Measurements from ENCODE around the gene HOXA1. TPM values are rescaled to one million over a fixed set of nuclear protein-coding genes. Genes with fewer than 3 reads are reported as not detected.
A peak's percentile ranks its signal among the peaks of the same experiment; 100 is the strongest.

The HOXA1 gene
- total RNA-seq, 2 donors from 2014 or later = 2.4 to 3.0 TPM

DNA sequence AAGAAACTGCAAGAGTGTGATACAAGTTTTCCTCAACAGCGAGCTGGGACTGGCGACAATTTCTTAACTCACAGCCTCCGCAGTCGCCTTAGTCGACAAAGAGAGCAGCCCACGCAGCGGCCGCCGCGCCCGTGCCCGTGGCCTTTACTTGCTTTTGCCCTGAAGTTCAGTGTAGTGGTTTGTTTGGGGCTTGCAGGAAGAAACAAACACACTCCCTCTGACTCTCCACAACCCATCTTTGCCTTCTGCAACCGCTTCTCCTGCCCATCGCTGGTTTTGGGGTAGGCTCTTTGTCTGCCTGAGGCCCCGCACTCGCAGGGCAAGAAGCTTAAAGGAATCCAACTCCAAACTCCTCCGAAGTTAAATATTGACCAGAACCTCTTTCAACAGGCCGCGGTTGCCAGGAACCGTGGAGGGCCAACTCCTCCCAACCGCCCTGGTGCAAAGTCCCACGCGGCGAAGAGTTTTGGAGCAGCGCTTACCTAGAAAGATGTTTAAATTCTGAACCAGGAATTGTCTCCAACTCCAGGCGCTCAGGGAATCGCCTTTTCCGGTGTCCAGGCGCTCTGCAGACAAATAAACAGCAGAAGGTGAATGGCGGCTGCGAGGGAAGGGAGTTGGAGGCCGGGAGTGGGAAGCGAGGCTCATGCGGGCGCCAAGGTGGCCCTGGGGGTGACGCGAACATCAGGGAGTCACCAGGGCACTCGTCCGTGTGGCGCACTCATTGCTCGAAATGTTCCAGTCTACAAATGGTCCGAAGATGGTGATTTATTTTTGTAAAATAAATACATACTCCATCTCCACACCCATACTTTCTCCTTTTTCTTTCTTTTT lies 26.5 kb upstream of the HOXA1 start:
- intact Hi-C loops (cut with DNase I, micrococcal nuclease) = no loop called here
- ATAC-seq = peak; percentile 78
- DNase-seq = peak; percentile 77 to 80

DNA sequence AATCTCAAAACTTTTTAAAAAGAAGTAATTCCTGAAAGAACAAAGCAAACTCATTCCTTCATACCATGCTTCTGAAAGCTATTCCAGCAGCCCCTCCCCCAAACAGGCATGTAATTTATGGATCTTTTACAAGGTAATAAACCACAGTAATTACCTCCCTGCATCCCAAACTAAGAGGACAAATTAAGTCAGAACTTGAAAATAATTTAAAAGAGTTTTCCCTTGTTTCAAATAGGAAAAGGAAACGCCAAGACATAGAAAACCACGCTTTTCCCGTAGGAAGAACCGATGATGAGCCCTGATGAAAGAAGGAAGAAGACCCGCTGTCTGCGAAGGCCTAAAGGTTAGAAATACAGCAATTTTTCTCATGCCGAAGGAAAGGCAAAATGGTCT lies 25.9 kb upstream of the HOXA1 start:
- peak in 1 of 2 donors; percentile 36 for DNase-seq
- peak; percentile 24 for ATAC-seq
- intact Hi-C loops (cut with DNase I, micrococcal nuclease) = no loop called here

DNA sequence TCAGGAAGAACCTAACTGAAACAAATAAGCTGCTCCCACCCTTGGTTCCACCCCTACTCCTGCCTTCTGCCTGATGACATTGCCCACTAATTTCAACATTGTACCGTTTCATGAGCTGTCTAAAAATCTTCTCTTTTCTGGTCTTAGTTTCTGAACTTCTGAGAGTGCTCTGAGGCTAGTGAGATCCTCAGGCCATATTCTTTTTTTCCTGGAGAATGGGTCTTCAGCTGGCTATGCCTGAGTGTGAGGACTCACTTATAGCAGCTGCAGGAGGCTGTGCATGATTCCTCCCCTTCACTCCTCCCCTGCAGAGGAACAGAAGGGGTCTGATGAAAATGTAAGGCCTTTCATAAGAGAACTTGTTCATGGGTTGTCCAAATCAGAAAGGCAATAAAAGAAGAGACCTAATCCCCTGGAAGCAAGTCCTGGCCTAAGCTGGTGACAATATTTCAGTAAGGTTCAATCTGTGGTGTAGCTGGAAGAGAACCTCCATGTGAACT lies 23.7 kb upstream of the HOXA1 start:
- intact Hi-C loops (cut with DNase I, micrococcal nuclease) = no loop called here
- DNase-seq = no peak
- ATAC-seq = no peak

DNA sequence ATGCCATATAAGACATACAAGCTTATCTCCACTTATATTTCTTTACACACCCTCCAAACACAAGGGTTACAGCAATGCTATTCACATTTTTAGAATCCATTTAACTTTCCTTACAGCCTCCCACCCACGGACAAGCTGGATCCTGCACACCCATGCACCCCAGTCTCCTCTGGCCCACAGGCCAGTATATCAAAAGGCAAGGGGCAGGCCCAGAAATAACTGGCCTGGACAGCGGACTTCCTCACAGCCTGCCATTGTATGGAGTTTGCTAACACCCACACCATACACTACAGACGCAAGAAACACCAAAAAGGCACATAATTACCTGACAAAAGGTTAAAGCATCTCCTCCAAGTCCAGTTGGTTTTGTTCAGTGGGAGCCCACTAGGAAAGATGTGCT lies 22.8 kb upstream of the HOXA1 start:
- intact Hi-C loops (cut with DNase I, micrococcal nuclease) = no loop called here
- ATAC-seq (no peak), DNase-seq (no peak)

DNA sequence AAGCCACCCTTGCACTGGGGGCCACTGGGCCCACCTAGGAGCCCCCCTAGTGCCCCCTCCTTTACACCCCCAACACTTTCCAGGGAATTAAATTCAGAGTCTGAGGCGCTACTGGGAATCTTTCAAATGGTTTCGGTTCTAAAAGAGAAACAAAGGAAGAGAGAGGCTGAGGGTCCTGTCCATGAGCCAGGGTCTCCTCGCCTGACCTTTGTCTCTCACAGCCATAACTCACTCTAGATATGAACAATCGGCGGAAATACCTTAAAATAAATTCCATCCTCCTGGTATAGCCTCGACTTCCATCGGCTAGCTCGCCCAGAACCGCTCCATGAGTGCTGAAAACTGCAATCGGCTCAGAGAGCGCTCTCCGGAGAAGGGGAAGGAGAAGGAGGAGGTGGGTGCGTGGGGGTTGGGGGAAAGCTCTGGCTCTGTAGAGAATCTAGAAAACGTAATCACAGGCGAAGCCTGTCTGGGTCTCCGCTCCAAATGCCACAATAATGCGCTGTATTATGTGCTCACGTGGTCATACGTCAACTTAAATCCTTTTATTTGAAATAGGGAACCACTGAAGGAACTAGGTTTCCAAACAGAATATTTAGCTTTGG lies 22.2 kb upstream of the HOXA1 start:
- intact Hi-C loops (cut with DNase I, micrococcal nuclease) = no loop called here

DNA sequence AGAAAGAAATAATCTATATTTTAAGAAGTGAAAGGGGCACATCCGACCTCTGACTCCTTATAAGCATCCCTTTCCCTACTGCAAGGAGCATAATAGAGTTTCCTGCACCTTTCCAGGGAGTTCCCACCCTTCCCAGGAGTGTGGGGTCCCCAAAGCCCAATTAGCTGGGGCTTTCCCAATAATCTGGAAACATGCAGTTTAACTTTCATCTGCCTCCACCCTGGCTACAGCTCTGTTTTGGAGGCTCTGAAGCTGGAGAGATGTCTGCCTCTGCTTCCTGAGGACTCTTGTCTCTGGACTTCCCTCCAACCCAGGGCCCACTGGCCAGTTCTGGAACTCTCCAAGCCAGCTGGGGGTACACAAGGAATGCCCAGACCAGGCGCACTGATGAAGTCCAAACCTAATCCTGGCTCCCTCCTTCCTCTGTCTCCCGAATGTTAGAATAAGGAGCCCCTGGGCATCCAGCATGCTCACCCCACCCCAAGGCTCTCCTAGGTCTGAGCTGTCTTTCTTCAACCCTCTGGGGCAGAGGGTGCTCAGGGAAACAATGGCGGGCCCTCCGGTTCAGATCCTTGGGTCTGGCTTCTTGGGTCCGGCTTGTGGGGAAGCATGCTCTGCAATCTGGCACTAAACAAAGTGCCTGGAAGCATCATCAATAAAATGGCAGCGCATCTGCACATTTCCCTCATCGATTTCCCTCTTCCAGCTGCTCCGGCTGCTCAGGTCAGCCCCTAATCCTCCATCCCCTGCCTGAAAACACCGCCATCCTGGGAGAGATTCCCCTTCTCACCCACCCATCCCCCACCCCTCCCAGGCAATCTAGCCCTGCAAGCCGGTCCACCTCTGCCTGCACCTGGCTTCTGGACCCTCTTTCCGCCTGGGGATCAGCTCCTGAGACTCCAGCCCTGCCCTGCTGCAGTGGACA lies 21.4 kb upstream of the HOXA1 start:
- ATAC-seq = no peak
- DNase-seq = no peak
- intact Hi-C loops (cut with DNase I, micrococcal nuclease) = no loop called here

More for the DNA sequence above, 22.2 kb upstream of the HOXA1 start:
- DNase-seq (no peak), ATAC-seq (no peak)

DNA sequence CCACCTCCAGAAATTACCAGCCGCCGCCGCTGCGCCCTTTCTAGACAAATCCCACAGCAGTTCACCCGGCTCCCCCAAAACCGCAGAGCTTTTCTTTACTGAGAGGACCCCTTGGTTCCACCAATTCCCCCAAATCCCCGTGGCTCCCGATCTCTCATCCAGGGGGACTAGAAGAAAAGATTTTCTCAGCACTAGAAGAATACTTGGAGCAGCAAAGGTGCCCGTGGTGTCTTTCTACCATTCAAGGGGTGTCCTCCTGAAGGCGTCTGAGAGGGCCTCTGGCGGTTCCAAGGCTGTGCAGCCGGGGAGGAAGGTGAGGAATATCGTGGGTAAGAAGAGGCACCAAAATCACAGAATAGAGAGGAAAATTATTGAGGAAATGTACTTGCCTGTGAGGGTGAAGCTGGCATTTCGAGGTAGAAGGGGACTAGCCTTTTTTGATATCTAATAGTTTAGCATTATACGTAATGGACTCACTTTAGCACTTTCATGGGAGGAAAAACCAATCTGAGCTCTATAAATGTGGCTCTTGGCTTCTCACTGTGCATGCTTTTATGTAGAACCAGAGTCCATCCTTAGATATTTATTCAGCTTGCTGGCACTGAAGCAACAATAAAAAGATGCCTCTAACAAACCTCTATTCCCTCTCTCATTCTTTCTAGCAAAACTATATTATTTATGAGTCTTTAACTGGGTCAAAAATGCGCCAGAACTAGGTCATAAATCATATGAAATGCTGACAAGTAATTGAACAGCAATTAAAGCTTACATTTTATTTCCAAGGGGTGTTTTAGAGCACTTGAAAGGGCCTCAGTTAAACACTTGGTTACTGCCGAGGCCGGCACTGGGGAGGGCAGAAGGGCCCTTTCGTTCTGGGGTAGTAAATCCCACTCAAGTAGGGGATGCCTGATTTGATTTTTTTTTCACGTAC lies 20.5 kb upstream of the HOXA1 start:
- intact Hi-C loops (cut with DNase I, micrococcal nuclease) = no loop called here
- ATAC-seq = no peak
- no peak for DNase-seq

DNA sequence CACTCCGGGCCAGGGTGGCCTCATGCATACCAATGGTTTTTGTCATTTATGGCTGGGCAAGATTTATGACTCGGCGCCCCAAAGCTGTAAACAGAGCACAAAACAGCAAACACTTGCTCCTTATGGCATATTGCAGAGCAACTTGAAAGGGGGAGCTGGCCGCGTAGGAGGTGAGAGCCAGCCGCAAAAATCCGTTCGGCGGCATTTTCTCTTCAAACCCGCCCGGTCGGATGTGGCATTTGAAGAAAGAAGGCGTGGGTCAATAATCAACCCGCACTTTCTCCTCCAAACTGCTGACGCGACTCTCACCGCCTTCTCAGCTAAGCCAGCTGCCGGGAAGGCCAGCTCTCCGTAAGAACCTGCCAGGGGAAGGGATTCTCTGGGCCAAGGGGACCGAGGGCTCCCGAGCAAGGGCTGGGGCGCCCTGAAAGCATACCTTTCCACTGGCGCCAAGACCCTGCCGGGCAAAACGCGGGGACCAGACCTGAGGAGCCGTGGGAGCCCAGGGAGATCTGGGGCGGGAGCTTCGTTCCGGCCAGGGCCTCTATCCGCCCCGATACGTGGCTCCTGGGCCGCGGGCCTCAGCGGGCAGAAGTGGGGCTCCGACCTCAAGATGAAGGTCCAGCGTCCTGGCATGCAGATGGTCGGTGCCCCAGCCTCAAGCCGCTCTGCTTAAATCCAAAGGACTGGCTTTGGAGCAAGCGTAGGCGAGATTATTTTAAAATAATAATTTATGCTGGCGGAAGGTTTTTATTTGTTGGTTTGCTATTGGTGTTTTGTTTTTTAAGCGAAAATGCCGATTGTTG lies 19.6 kb upstream of the HOXA1 start:
- ATAC-seq (peak; percentile 34), DNase-seq (peak; percentile 66 to 74)
- intact Hi-C loops (cut with DNase I, micrococcal nuclease) = no loop called here

DNA sequence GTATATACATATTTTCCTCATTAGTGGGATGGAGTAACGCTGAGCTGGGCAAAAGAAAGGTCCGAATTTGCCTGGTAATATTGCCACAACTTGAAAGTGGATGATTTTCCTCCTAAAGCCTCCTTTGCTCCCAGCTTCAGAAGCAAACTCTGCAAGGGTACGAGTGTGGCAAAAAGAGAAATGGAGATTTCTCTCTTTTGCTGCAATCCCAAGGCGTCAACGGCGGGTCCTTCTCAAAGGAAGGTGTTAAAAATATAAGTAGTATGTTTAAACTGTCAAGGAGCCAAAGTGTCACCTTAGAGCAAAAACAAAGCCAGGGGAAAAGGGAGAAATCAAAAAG lies 19.1 kb upstream of the HOXA1 start:
- intact Hi-C loops (cut with DNase I, micrococcal nuclease) = no loop called here
- DNase-seq = no peak
- no peak for ATAC-seq

DNA sequence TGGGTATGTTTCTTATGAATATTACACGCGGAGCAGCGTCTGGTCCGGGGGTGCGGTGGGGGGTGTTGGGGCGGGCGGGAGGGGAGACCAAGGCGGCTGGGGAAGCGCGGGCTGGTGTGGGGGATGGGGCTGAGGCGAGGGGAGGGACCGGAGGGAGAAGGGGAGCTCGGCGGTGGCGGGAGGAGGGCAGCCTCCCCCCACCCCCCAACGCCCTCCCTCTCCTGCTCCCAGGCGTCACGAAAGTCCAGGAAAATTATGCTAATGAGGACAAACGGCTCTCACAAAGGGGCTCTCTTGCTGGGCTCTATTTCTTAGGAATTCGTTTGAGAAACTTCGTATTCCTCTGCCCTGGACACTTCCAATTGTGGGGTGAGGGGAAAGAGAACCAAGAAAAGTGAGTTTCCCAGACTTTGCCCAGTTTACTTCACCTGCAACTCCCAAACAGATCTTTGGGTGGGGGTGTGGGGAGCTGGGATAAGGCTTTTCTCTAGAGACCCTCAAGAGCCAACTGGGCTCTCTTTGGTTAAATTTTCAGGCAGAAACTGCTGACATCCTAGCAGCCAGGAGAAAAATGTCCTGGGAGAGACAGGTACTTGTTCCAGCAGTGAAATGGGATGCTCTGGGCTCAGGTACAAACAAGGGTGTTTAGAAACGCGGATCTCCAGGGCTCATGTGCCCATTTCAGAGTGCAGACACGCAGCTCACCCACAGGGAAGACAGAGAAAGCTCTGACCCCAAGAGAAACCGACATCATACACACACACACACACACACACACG lies 18.4 kb upstream of the HOXA1 start:
- DNase-seq = peak; percentile 66 to 76
- ATAC-seq = peak; percentile 19
- intact Hi-C loops (cut with DNase I, micrococcal nuclease) = no loop called here

DNA sequence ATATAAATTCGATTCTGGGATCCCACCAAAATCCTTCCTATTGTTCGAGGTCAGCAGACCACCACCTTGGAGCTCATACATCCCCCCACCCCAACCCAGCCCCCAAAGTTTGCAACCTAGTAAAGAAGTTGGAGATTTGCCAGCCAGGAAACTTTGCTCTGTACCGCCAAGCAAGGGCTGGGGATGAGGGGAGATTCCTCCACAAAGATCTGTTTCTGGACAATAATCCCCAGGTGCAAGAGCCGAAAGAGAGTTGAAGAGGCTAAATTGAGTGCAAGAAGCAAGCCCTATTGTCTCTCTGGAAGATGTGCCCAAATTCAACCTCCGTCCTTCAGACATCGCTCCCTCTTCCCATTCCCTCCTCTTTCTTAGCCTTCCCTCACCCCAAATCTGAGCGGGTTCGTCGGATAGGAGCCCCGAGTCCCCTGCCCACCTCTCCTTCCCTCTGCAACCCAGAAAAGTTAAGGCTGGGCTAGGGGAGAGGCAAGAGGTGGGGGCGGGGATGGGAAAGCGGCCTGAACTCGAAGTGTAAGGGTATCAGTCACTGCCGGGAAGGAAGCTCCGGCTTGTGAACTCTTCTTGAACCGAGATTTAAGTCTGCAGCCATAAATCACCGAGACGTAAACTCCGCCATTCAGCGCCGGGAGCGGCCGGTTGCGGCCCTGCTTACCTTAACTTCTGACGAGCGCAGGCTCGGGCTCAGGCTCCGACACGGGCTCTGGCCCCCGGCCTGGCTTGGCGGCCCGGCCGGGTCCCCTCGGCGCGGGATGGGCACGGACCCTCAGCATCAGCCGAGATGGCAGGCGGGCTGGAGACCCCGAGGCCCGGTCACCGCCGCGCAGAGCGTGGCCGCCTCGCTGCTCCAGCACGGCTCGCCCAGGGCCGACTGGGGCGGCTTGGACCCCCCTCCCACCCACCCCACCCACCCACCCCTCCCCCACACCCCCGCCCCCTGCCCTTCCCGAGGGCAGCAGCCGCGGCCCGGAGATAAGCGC lies 17.5 kb upstream of the HOXA1 start:
- intact Hi-C loops (cut with DNase I, micrococcal nuclease) = no loop called here
- DNase-seq (peak; percentile 82 to 85), ATAC-seq (peak; percentile 61)

DNA sequence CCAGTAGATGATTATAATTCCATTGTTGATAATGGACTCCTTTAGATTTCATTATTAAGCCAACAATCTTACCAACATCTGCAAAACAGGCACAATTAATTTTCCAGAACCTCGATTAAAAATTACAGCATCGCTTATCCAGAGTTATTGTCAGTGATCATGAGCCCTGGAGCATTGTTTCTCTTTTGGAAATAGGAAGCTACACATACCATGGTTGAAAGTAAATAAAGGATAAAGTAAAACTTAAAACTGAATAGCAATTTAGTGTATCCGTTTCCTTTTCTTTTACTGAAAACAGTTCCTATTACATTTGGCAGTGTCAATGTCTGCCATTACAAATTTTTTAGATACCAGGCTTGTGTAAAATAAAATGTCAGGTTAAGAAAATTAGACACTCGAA lies 16.6 kb upstream of the HOXA1 start:
- no peak for ATAC-seq
- intact Hi-C loops (cut with DNase I, micrococcal nuclease) = no loop called here
- DNase-seq = no peak

DNA sequence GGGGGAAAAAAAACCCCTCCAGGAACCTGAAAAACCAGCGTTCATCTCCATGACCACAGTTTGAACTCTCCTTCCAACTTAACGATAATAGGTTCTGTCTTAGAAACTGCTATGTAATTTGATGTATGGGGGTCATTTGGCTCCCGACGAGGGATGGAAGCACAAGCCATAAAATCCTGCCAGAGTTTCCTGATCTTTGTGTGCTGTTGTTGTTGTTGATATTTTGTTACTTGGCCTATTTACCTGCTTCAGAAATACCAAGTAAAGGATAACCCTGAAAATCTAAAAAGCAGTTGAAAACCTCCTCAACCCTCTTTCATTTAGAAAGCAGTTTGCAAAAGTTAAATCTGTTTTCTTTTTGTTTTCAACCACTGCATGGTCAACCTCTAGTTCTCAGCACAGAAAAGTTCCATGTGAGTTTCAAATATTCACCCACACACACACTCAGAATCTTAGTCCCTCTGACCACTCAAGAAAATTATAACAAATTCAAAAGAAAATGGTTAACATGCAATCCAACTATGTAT lies 16.0 kb upstream of the HOXA1 start:
- ATAC-seq (no peak), DNase-seq (no peak)
- intact Hi-C loops (cut with DNase I, micrococcal nuclease) = no loop called here

DNA sequence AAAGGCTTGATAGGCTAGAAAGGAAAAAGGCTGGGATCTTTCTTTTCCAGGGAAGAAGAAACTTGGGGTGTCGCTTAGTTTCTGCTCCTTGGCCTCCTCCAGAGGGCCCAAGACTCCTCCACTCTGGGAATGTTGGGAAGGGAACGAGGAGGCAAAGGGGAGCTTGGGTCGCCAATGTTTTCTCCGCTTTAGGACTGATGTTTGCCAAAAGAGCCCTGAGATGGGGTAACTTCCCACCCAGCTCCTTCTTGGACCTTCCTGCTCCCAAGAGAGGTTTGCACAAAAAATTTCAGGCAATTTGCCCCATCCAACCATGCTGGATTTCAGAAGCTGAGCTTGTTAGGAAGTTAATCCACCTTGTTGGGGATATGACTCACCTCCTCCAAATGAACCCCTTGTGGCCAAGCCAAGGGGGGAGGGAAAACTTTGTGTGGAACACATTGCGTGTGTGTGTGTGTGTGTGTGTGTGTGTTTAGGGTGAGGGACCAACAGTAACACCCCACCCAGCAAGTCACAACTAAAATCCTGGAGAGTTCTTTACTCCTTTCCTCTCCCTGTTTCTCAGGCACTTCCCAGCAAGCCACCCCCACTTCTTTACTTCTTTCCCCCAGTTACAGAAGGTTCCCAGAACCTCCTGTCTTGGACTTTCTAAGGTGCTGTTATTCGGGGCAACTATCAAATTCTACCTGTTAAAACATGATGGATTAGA lies 15.4 kb upstream of the HOXA1 start:
- peak in 1 of 2 donors; percentile 61 for DNase-seq
- intact Hi-C loops (cut with DNase I, micrococcal nuclease) = no loop called here
- ATAC-seq = no peak
